B cell (primary cell): ENCODE results near the gene ACKR2. TPM values are rescaled to one million over a fixed set of nuclear protein-coding genes. Genes with fewer than 3 reads are reported as not detected.

ENCODE experiments used
- ATAC-seq: fragments of 200-7000 bp; cut with Tn5 transposase; one replicate; pipeline ENCODE4 v1.10.0; 2021; ENCODE audit warnings: low read depth, mild to moderate bottlenecking, moderate number of reproducible peaks, moderate library complexity
- CTCF ChIA-PET: fragments of 350-600 bp; sonication (Branson Sonifier 250); formaldehyde crosslinking; loops from one replicate; lab custom pipeline; 2021; ENCODE audit warnings: antibody characterized with exemption, inconsistent platforms; lab: Charles Lee
- POLR2A ChIA-PET: fragments of 350-600 bp; sonication (Branson Sonifier 250); formaldehyde crosslinking; loops from one replicate; lab custom pipeline; 2021; ENCODE audit warnings: antibody characterized with exemption; lab: Charles Lee
- DNase-seq: peaks from one replicate; pipeline ENCODE4 v3.0.0; 2013
- H2AFZ ChIP-seq: 2 replicates; pipeline ENCODE4 v1.6.1; 2012; ENCODE audit warnings: mild to moderate bottlenecking, low read depth, low read length; ENCODE audit not compliant: insufficient read depth, poor library complexity, severe bottlenecking
- H3K27ac ChIP-seq, 2 donors: 1 replicate in 1 of 2; 2 replicates in 1 of 2; pipeline ENCODE4 v1.5.1; 2012 to 2013; ENCODE audit warnings: low read length in 2 of 2, mild to moderate bottlenecking in 2 of 2, moderate library complexity in 1 of 2
- H3K27me3 ChIP-seq, 4 experiments: fragments of 200-600 bp in 1 of 4; sonication (generic) in 1 of 4; replicated peaks in 1 of 4; 1 replicate in 2 of 4; 2 replicates in 2 of 4; pipeline versions ENCODE4 v1.6.1 to v1.7.0; 2013 to 2016; ENCODE audit warnings: low read length in 3 of 4, mild to moderate bottlenecking in 2 of 4, mixed read lengths in 1 of 4, moderate library complexity in 1 of 4; ENCODE audit not compliant: insufficient read depth in 4 of 4, control insufficient read depth in 3 of 4; ENCODE audit errors: control extremely low read depth in 1 of 4
- H3K36me3 ChIP-seq, 2 experiments: replicated peaks in 1 of 2; 1 replicate in 1 of 2; 2 replicates in 1 of 2; pipeline versions ENCODE4 v1.6.1 to v1.7.1; 2013; ENCODE audit warnings: low read length in 1 of 2; ENCODE audit not compliant: insufficient read depth in 2 of 2, control insufficient read depth in 1 of 2; ENCODE audit errors: control extremely low read depth in 1 of 2, extremely low read depth in 1 of 2
- H3K4me1 ChIP-seq, 2 donors: fragments of 200-600 bp in 1 of 2; sonication (generic) in 1 of 2; 1 replicate in 1 of 2; 2 replicates in 1 of 2; pipeline versions ENCODE4 v1.5.1 to v1.6.1; 2013 to 2017; ENCODE audit warnings: low read length in 2 of 2; ENCODE audit not compliant: control insufficient read depth in 2 of 2, insufficient read depth in 2 of 2
- H3K4me2 ChIP-seq: replicated peaks from 2 replicates; pipeline ENCODE3; 2012; ENCODE audit warnings: mild to moderate bottlenecking, low read depth, low read length; ENCODE audit not compliant: poor library complexity, severe bottlenecking
- H3K4me3 ChIP-seq, 5 experiments: fragments of 200-600 bp in 1 of 5; sonication (generic) in 1 of 5; 1 replicate in 3 of 5; 2 replicates in 2 of 5; pipeline versions ENCODE4 v1.5.1 to v1.7.0; 2011 to 2016; ENCODE audit warnings: low read length in 4 of 5, mild to moderate bottlenecking in 4 of 5, low read depth in 2 of 5, control low read depth in 1 of 5, moderate library complexity in 1 of 5; ENCODE audit not compliant: insufficient read depth in 1 of 5; ENCODE audit errors: control extremely low read depth in 1 of 5, extremely low read depth in 1 of 5
- H3K79me2 ChIP-seq: fragments of 200-600 bp; sonication (generic); one replicate; pipeline ENCODE4 v1.6.0; 2016; ENCODE audit warnings: low read length; ENCODE audit not compliant: control insufficient read depth, insufficient read depth
- H3K9ac ChIP-seq: fragments of 200-600 bp; sonication (generic); 2 replicates; pipeline ENCODE4 v1.6.1; 2017; ENCODE audit warnings: mild to moderate bottlenecking, low read length, moderate library complexity
- H3K9me3 ChIP-seq, 3 donors: one replicate each; pipeline versions ENCODE4 v1.6.1 to v1.7.1; 2013; ENCODE audit warnings: low read length in 2 of 3; ENCODE audit not compliant: control insufficient read depth in 2 of 3, insufficient read depth in 1 of 3; ENCODE audit errors: control extremely low read depth in 1 of 3
- H4K20me1 ChIP-seq: 2 replicates; pipeline ENCODE4 v1.6.0; 2012; ENCODE audit warnings: mild to moderate bottlenecking, low read length; ENCODE audit not compliant: insufficient read depth, control insufficient read depth, poor library complexity, severe bottlenecking
- H3K27ac Mint-ChIP-seq: one replicate; pipeline ENCODE4 v1.8.0; 2021; ENCODE audit warnings: mixed read lengths
- H3K27me3 Mint-ChIP-seq: one replicate; pipeline ENCODE4 v1.8.0; 2021; ENCODE audit warnings: mixed read lengths
- H3K4me1 Mint-ChIP-seq: one replicate; pipeline ENCODE4 v1.8.0; 2021; ENCODE audit warnings: mixed read lengths
- H3K4me3 Mint-ChIP-seq: one replicate; pipeline ENCODE4 v1.8.0; 2021; ENCODE audit warnings: mixed read lengths
- H3K9me3 Mint-ChIP-seq: one replicate; pipeline ENCODE4 v1.8.0; 2022; ENCODE audit warnings: mixed read lengths; ENCODE audit not compliant: insufficient read depth
- CTCF ChIP-seq: fragments of 200-600 bp; IDR thresholded peaks from one replicate; pipeline ENCODE4 v1.8.0; 2022; ENCODE audit warnings: antibody characterized with exemption, mild to moderate bottlenecking
- EZH2 ChIP-seq: IDR thresholded peaks from 2 replicates; pipeline ENCODE4 v1.6.1; 2012; ENCODE audit warnings: borderline replicate concordance, low read depth, mild to moderate bottlenecking, moderate library complexity, low read length; ENCODE audit not compliant: insufficient read depth, poor library complexity, severe bottlenecking
- WGBS: methylation state at CpG from one replicate; pipeline ENCODE4 v1.1.5; 2013; ENCODE audit warnings: missing lambda C conversion rate; ENCODE audit not compliant: insufficient coverage; 5-methylcytosine and 5-hydroxymethylcytosine counted together
- intact Hi-C: fragments of 100-400 bp; cut with micrococcal nuclease; formaldehyde crosslinking; loops from one replicate; pipeline ENCODE4 v1.10.0; 2022
- polyA plus RNA-seq: library from polyadenylated mRNA; depleted of rRNA; stranded (reverse); fragments of >200 nt; gene quantifications from 2 replicates; pipeline ENCODE4 v1.2.3, GENCODE V29; 2012
- total RNA-seq, 2 donors: library from RNA; stranded (reverse); fragments of 120-200 nt in 1 of 2; gene quantifications; 1 replicate in 1 of 2; 2 replicates in 1 of 2; pipeline versions ENCODE4 v1.2.3 to v1.2.4, GENCODE V29; 2013 to 2022

The ACKR2 gene
- total and polyA plus RNA-seq, 2 donors (not counting 1 experiment from before 2014, with no cell fraction given): 0.31 to 1.7 TPM

- Histone ChIP-seq H3K27ac (peak overlapping the region; percentile 70 to 84), H3K4me1 (peaks cover 17 to 27% of the 10 kb centered on the region in 2 donors), H3K4me3 (peak overlapping the region; percentile 82 to 89 (median 87)), H3K27me3 (peaks cover 0 to 2% (median 0%) of the 10 kb centered on the region in 4 experiments), H2AFZ (peak overlapping the region; percentile 99), H3K9me3 (no peaks in the 10 kb centered on the region), H3K79me2 (peaks cover 34% of the 10 kb centered on the region), H4K20me1 (peaks cover 9% of the 10 kb centered on the region), H3K4me2 (peak overlapping the region; percentile 95), H3K36me3 (no peaks in the 10 kb centered on the region), H3K9ac (peak overlapping the region; percentile 88)
- Mint-ChIP-seq H3K27ac (peak overlapping the region; percentile 91), H3K27me3 (peaks cover 15% of the 10 kb centered on the region), H3K4me1 (peaks cover 38% of the 10 kb centered on the region), H3K9me3 (no peaks in the 10 kb centered on the region), H3K4me3 (peak overlapping the region; percentile 98)
- ATAC-seq: peak; percentile 1
- WGBS: 3% methylated on average over 32 of the region's 33 CpGs
- ChIA-PET CTCF (interaction anchor here (0.8 to 1.9 kb wide), 4 partner anchors 21 to 78 kb away, joined by 3 to 5 read pairs (median 4); no protein-coding TSS in a partner anchor), POLR2A (interaction anchor here (1.2 kb wide), 1 partner anchor 203 kb away, joined by 3 read pairs; the partner anchor contains the start of gene NKTR)
- no peak for DNase-seq
- intact Hi-C loops: loop anchor here (1.0 to 5.0 kb wide), 5 partner anchors 23 to 78 kb away; partner anchors contain the start of gene CCDC13
- TF ChIP-seq CTCF (no peak), EZH2 (no peak)
These were observed 5.7 kb upstream of the ACKR2 start for GRCh38 chr3:42803414-42804105.
